ENCODE measurements around the gene FAIM2. TPM values are rescaled to one million over a fixed set of nuclear protein-coding genes. Genes with fewer than 3 reads are reported as not detected.

FAIM2 gene
- total and polyA plus RNA-seq, 2 experiments from 2014 or later: 0.61 to 2.0 TPM

- Histone ChIP-seq H3K9me2 (ENCODE audit: insufficient read depth) (no peaks in the 10 kb centered on the region), H3F3A (replicated peaks; ENCODE audit: low read depth) (peaks cover 27% of the 10 kb centered on the region), H3K27ac (ENCODE audit: low read depth) (no peak overlapping the region), H3K27me3 (ENCODE audit: insufficient read depth) (no peaks in the 10 kb centered on the region), H3K4me2 (no peak overlapping the region), H3K4me3 (no peak overlapping the region), H4K20me1 (replicated peaks; ENCODE audit: insufficient read depth) (no peaks in the 10 kb centered on the region), H3K36me3 (ENCODE audit: insufficient read depth) (no peaks in the 10 kb centered on the region), H2AFZ (peak overlapping the region; percentile 93), H3K79me2 (replicated peaks; ENCODE audit: insufficient read depth) (no peaks in the 10 kb centered on the region), H3K4me1 (ENCODE audit: insufficient read depth) (peaks cover 8% of the 10 kb centered on the region)
- peaks cover 24% of the 10 kb centered on the region for H3K27me3 Mint-ChIP-seq (ENCODE audit: insufficient read depth, low read depth, poor library complexity)
- peaks cover 46% of the 10 kb centered on the region for H3K4me1 Mint-ChIP-seq
- DNase-seq (ENCODE audit: low spot score): peak; percentile 58
- H3K9me3 Mint-ChIP-seq: peaks cover 29% of the 10 kb centered on the region
- H3K36me3 Mint-ChIP-seq (ENCODE audit: low read depth): peaks cover 11% of the 10 kb centered on the region; the same call in 1 of the 3 replicates
- no peak overlapping the region for H3K27ac Mint-ChIP-seq
- ATAC-seq: peak; percentile 68
- H3K4me3 Mint-ChIP-seq: no peak overlapping the region
- peak; percentile 9 to 28; a peak in 2 of 4 replicates for TF ChIP-seq CTCF (conservative IDR thresholded peaks at IDR 0.05; ENCODE audit: low read depth in 2 of 2)
- TF ChIP-seq CREB1 (CRISPR knock-in tag; IDR thresholded peaks at IDR 0.05; ENCODE audit: low read depth): no peak
- TF ChIP-seq REST (IDR thresholded peaks at IDR 0.05; ENCODE audit: unreplicated experiment): no peak
- TF ChIP-seq STAT1 (IDR thresholded peaks at IDR 0.05; ENCODE audit: unreplicated experiment): no peak
- TF ChIP-seq JUNB (IDR thresholded peaks at IDR 0.05; ENCODE audit: unreplicated experiment): no peak
Observed at GRCh38 chr12:49882851-49883464, 20.7 kb downstream of the FAIM2 start.

GRCh38 chr12:49882248-49882850, 21.4 kb downstream of the FAIM2 start:
- no peaks in the 10 kb centered on the region for H3K79me2 ChIP-seq (replicated peaks; ENCODE audit: insufficient read depth)
- Mint-ChIP-seq H3K4me3 (no peak overlapping the region), H3K27me3 (ENCODE audit: insufficient read depth, low read depth, poor library complexity) (peaks cover 24% of the 10 kb centered on the region), H3K36me3 (ENCODE audit: low read depth) (peaks cover 11% of the 10 kb centered on the region; the same call in 1 of the 3 replicates), H3K9me3 (peaks cover 32% of the 10 kb centered on the region), H3K27ac (no peak overlapping the region), H3K4me1 (peaks cover 46% of the 10 kb centered on the region)
- peaks cover 33% of the 10 kb centered on the region for H3F3A ChIP-seq (replicated peaks; ENCODE audit: low read depth)
- no peaks in the 10 kb centered on the region for H3K27me3 ChIP-seq (ENCODE audit: insufficient read depth)
- no peak overlapping the region for H3K4me2 ChIP-seq
- H3K27ac ChIP-seq (ENCODE audit: low read depth): no peak overlapping the region
- H2AFZ ChIP-seq: peak overlapping the region; percentile 93
- no peaks in the 10 kb centered on the region for H4K20me1 ChIP-seq (replicated peaks; ENCODE audit: insufficient read depth)
- H3K9me2 ChIP-seq (ENCODE audit: insufficient read depth): no peaks in the 10 kb centered on the region
- H3K36me3 ChIP-seq (ENCODE audit: insufficient read depth): no peaks in the 10 kb centered on the region
- no peak overlapping the region for H3K4me3 ChIP-seq
- peaks cover 8% of the 10 kb centered on the region for H3K4me1 ChIP-seq (ENCODE audit: insufficient read depth)
- peak; percentile 55 for ATAC-seq
- no peak for DNase-seq (ENCODE audit: low spot score)
- TF ChIP-seq STAT1 (IDR thresholded peaks at IDR 0.05; ENCODE audit: unreplicated experiment) (no peak), CTCF (conservative IDR thresholded peaks at IDR 0.05; ENCODE audit: low read depth in 2 of 2) (no peak), EZH2 (IDR thresholded peaks at IDR 0.05; ENCODE audit: low read depth, unreplicated experiment) (no peak), EZH2phosphoT487 (IDR thresholded peaks at IDR 0.05; ENCODE audit: unreplicated experiment) (no peak), CREB1 (CRISPR knock-in tag; IDR thresholded peaks at IDR 0.05; ENCODE audit: low read depth) (no peak), JUNB (IDR thresholded peaks at IDR 0.05; ENCODE audit: unreplicated experiment) (no peak), ETS1 (IDR thresholded peaks at IDR 0.05) (no peak), ZNF331 (CRISPR knock-in tag; IDR thresholded peaks at IDR 0.05; ENCODE audit: low read depth) (no peak), ZNF114 (CRISPR knock-in tag; IDR thresholded peaks at IDR 0.05) (no peak), NANOG (IDR thresholded peaks at IDR 0.05; ENCODE audit: borderline replicate concordance) (no peak)

All from GM23338 (cell line).